Activated T-helper 17 cell treated with anti-CD3 and anti-CD28 coated beads, Interleukin-2, amount 50 U/mL, for 72 hours (primary cell): Measurements from ENCODE around the gene TUBB2B. TPM values are rescaled to one million over a fixed set of nuclear protein-coding genes. Genes with fewer than 3 reads are reported as not detected.

Experiments used
- ATAC-seq: fragments of 150-1000 bp; cut with Tn5 transposase; replicated peaks from 2 replicates; pipeline ENCODE4 v1.10.0; 2021; ENCODE audit warnings: mild to moderate bottlenecking, moderate library complexity
- H3K27ac Mint-ChIP-seq: one replicate; pipeline ENCODE4 v1.8.0; 2022; ENCODE audit warnings: mixed read lengths
- H3K27me3 Mint-ChIP-seq: one replicate; pipeline ENCODE4 v1.8.0; 2022; ENCODE audit warnings: mixed read lengths
- H3K36me3 Mint-ChIP-seq: one replicate; pipeline ENCODE4 v1.8.0; 2022; ENCODE audit warnings: low read depth, mild to moderate bottlenecking, mixed read lengths
- H3K4me1 Mint-ChIP-seq: one replicate; pipeline ENCODE4 v1.8.0; 2022; ENCODE audit warnings: mixed read lengths
- H3K4me3 Mint-ChIP-seq: one replicate; pipeline ENCODE4 v1.8.0; 2022; ENCODE audit warnings: mild to moderate bottlenecking, mixed read lengths
- H3K9me3 Mint-ChIP-seq: one replicate; pipeline ENCODE4 v1.8.0; 2022; ENCODE audit warnings: mixed read lengths
- total RNA-seq, 2 donors: library from RNA; stranded (reverse); gene quantifications; one replicate each; pipeline ENCODE4 v1.2.3, GENCODE V29; 2022

Gene TUBB2B
- total RNA-seq = under 1 TPM in 1 of 2 donors, not detected in 1; 0.35 TPM

GRCh38 chr6:3227363-3228045 lies at the start of gene TUBB2B:
Gene TUBB2B, minus strand, starts transcription at chr6:3227653. Its CDS starts 110 bp downstream, at chr6:3227543.
- Mint-ChIP-seq H3K4me3 (peak within 1 kb of the TSS; percentile 81), H3K9me3 (no peaks in the 10 kb centered on the region), H3K27me3 (peaks cover 46% of the 10 kb centered on the region), H3K4me1 (peaks cover 14% of the 10 kb centered on the region), H3K36me3 (peaks cover 6% of the 10 kb centered on the region), H3K27ac (no peak within 1 kb of the TSS)
- ATAC-seq = peak; percentile 18

GRCh38 chr6:3277251-3277650 lies 49.8 kb upstream of the TUBB2B start:
- Mint-ChIP-seq H3K36me3 (peaks cover 3% of the 10 kb centered on the region), H3K27me3 (no peaks in the 10 kb centered on the region), H3K27ac (no peak overlapping the region), H3K4me1 (peaks cover 7% of the 10 kb centered on the region), H3K9me3 (no peaks in the 10 kb centered on the region), H3K4me3 (no peak overlapping the region)
- no peak for ATAC-seq

- H3K4me1 Mint-ChIP-seq = peaks cover 7% of the 10 kb centered on the region
- H3K27ac Mint-ChIP-seq = peak overlapping the region; percentile 60
- H3K36me3 Mint-ChIP-seq = peaks cover 11% of the 10 kb centered on the region
- no peaks in the 10 kb centered on the region for H3K9me3 Mint-ChIP-seq
- no peak for ATAC-seq
- H3K27me3 Mint-ChIP-seq = no peaks in the 10 kb centered on the region
- H3K4me3 Mint-ChIP-seq = no peak overlapping the region
These were observed 49.0 kb upstream of the TUBB2B start for GRCh38 chr6:3276174-3277167.

GRCh38 chr6:3273707-3274521 lies 46.5 kb upstream of the TUBB2B start:
- H3K4me3 Mint-ChIP-seq = no peak overlapping the region
- peak; percentile 74 for ATAC-seq
- peak overlapping the region; percentile 47 for H3K27ac Mint-ChIP-seq
- H3K27me3 Mint-ChIP-seq = no peaks in the 10 kb centered on the region
- H3K9me3 Mint-ChIP-seq = no peaks in the 10 kb centered on the region
- peaks cover 12% of the 10 kb centered on the region for H3K4me1 Mint-ChIP-seq
- peaks cover 37% of the 10 kb centered on the region for H3K36me3 Mint-ChIP-seq

- H3K27me3 Mint-ChIP-seq = no peaks in the 10 kb centered on the region
- H3K9me3 Mint-ChIP-seq = no peaks in the 10 kb centered on the region
- H3K4me3 Mint-ChIP-seq = no peak overlapping the region
- no peak for ATAC-seq
- H3K4me1 Mint-ChIP-seq = peaks cover 18% of the 10 kb centered on the region
- H3K27ac Mint-ChIP-seq = no peak overlapping the region
- H3K36me3 Mint-ChIP-seq = peaks cover 46% of the 10 kb centered on the region
These were observed 45.6 kb upstream of the TUBB2B start for GRCh38 chr6:3272911-3273547.

GRCh38 chr6:3271756-3272155 lies 44.3 kb upstream of the TUBB2B start:
- peaks cover 20% of the 10 kb centered on the region for H3K4me1 Mint-ChIP-seq
- H3K9me3 Mint-ChIP-seq = no peaks in the 10 kb centered on the region
- no peak overlapping the region for H3K27ac Mint-ChIP-seq

GRCh38 chr6:3270258-3270657 lies 42.8 kb upstream of the TUBB2B start:
- Mint-ChIP-seq H3K4me3 (no peak overlapping the region), H3K9me3 (no peaks in the 10 kb centered on the region), H3K27me3 (no peaks in the 10 kb centered on the region), H3K4me1 (peaks cover 20% of the 10 kb centered on the region), H3K36me3 (peaks cover 63% of the 10 kb centered on the region), H3K27ac (peak overlapping the region; percentile 2)
- ATAC-seq = no peak

More at GRCh38 chr6:3271756-3272155, 44.3 kb upstream of the TUBB2B start:
- Mint-ChIP-seq H3K4me3 (no peak overlapping the region), H3K36me3 (peaks cover 54% of the 10 kb centered on the region), H3K27me3 (no peaks in the 10 kb centered on the region)
- ATAC-seq = no peak

GRCh38 chr6:3269281-3269975 lies 42.0 kb upstream of the TUBB2B start:
- no peaks in the 10 kb centered on the region for H3K9me3 Mint-ChIP-seq
- ATAC-seq = peak; percentile 55
- no peak overlapping the region for H3K4me3 Mint-ChIP-seq
- H3K4me1 Mint-ChIP-seq = peaks cover 20% of the 10 kb centered on the region
- peak overlapping the region; percentile 36 for H3K27ac Mint-ChIP-seq
- peaks cover 71% of the 10 kb centered on the region for H3K36me3 Mint-ChIP-seq
- no peaks in the 10 kb centered on the region for H3K27me3 Mint-ChIP-seq

GRCh38 chr6:3268680-3269079 lies 41.2 kb upstream of the TUBB2B start:
- no peaks in the 10 kb centered on the region for H3K9me3 Mint-ChIP-seq
- H3K27ac Mint-ChIP-seq = peak overlapping the region; percentile 36
- no peak overlapping the region for H3K4me3 Mint-ChIP-seq
- H3K36me3 Mint-ChIP-seq = peaks cover 77% of the 10 kb centered on the region
- no peak for ATAC-seq
- H3K27me3 Mint-ChIP-seq = no peaks in the 10 kb centered on the region
- peaks cover 13% of the 10 kb centered on the region for H3K4me1 Mint-ChIP-seq

GRCh38 chr6:3267162-3267561 lies 39.7 kb upstream of the TUBB2B start:
- Mint-ChIP-seq H3K4me1 (peaks cover 20% of the 10 kb centered on the region), H3K27me3 (no peaks in the 10 kb centered on the region), H3K36me3 (peaks cover 87% of the 10 kb centered on the region), H3K9me3 (no peaks in the 10 kb centered on the region), H3K27ac (no peak overlapping the region), H3K4me3 (no peak overlapping the region)
- ATAC-seq = no peak

GRCh38 chr6:3266170-3266569 lies 38.7 kb upstream of the TUBB2B start:
- Mint-ChIP-seq H3K27ac (no peak overlapping the region), H3K36me3 (peaks cover 79% of the 10 kb centered on the region), H3K4me1 (peaks cover 22% of the 10 kb centered on the region), H3K4me3 (no peak overlapping the region), H3K9me3 (no peaks in the 10 kb centered on the region), H3K27me3 (no peaks in the 10 kb centered on the region)
- no peak for ATAC-seq

- peaks cover 79% of the 10 kb centered on the region for H3K36me3 Mint-ChIP-seq
- H3K27ac Mint-ChIP-seq = no peak overlapping the region
- peaks cover 27% of the 10 kb centered on the region for H3K4me1 Mint-ChIP-seq
- no peak overlapping the region for H3K4me3 Mint-ChIP-seq
- no peak for ATAC-seq
- no peaks in the 10 kb centered on the region for H3K27me3 Mint-ChIP-seq
- H3K9me3 Mint-ChIP-seq = no peaks in the 10 kb centered on the region
These were observed 38.2 kb upstream of the TUBB2B start for GRCh38 chr6:3265671-3266070.

- H3K27me3 Mint-ChIP-seq = no peaks in the 10 kb centered on the region
- H3K36me3 Mint-ChIP-seq = peaks cover 75% of the 10 kb centered on the region
- H3K4me1 Mint-ChIP-seq = peaks cover 33% of the 10 kb centered on the region
- no peak for ATAC-seq
- no peaks in the 10 kb centered on the region for H3K9me3 Mint-ChIP-seq
- H3K4me3 Mint-ChIP-seq = no peak overlapping the region
- peak overlapping the region; percentile 69 for H3K27ac Mint-ChIP-seq
These were observed 36.9 kb upstream of the TUBB2B start for GRCh38 chr6:3264356-3264755.
